Mesothelial cell of epicardium (in vitro differentiated cells): Measurements from ENCODE around the gene STEAP2. TPM values are rescaled to one million over a fixed set of nuclear protein-coding genes. Genes with fewer than 3 reads are reported as not detected.
A peak's percentile ranks its signal among the peaks of the same experiment; 100 is the strongest.

ENCODE experiments used
- DNase-seq, 2 experiments: peaks; one replicate each; pipeline ENCODE4 v3.0.0; 2021; ENCODE audit warnings: low spot score in 2 of 2; ENCODE audit not compliant: unreplicated experiment in 2 of 2
- H3K27ac Mint-ChIP-seq: 2 replicates; pipeline ENCODE4 v1.8.0; 2021; ENCODE audit warnings: mixed read lengths
- H3K27me3 Mint-ChIP-seq: 2 replicates; pipeline ENCODE4 v1.8.0; 2021; ENCODE audit warnings: low read depth, mixed read lengths
- H3K36me3 Mint-ChIP-seq: 2 replicates; pipeline ENCODE4 v1.8.0; 2021; ENCODE audit warnings: mixed read lengths
- H3K4me1 Mint-ChIP-seq: 2 replicates; pipeline ENCODE4 v1.8.0; 2021; ENCODE audit warnings: mixed read lengths
- H3K4me3 Mint-ChIP-seq: 2 replicates; pipeline ENCODE4 v1.8.0; 2021; ENCODE audit warnings: mild to moderate bottlenecking, moderate library complexity, mixed read lengths
- H3K9me3 Mint-ChIP-seq: 2 replicates; pipeline ENCODE4 v1.8.0; 2021; ENCODE audit warnings: mixed read lengths
- CTCF ChIP-seq: fragments of 200-600 bp; sonication (generic); IDR thresholded peaks from one replicate; pipeline ENCODE4 v1.5.0; 2021; ENCODE audit warnings: antibody characterized with exemption; ENCODE audit not compliant: unreplicated experiment
- total RNA-seq: library from RNA; stranded (reverse); gene quantifications from 3 replicates; pipeline ENCODE4 v1.2.1, GENCODE V29; 2021

STEAP2 gene
- total RNA-seq, 1 donor from 2014 or later: 2.9 TPM

GRCh38 chr7:90227259-90227658 lies 15.7 kb downstream of the STEAP2 start:
- Mint-ChIP-seq H3K9me3 (no peaks in the 10 kb centered on the region), H3K36me3 (no peaks in the 10 kb centered on the region), H3K4me3 (no peak overlapping the region)

GRCh38 chr7:90229682-90230081 lies 18.1 kb downstream of the STEAP2 start:
- no peaks in the 10 kb centered on the region for H3K9me3 Mint-ChIP-seq
- H3K27me3 Mint-ChIP-seq: no peaks in the 10 kb centered on the region
- no peak for TF ChIP-seq CTCF
- no peak overlapping the region for H3K27ac Mint-ChIP-seq
- H3K4me3 Mint-ChIP-seq: no peak overlapping the region
- no peak for DNase-seq
- peaks cover 6% of the 10 kb centered on the region for H3K4me1 Mint-ChIP-seq
- H3K36me3 Mint-ChIP-seq: no peaks in the 10 kb centered on the region

More at GRCh38 chr7:90227259-90227658, 15.7 kb downstream of the STEAP2 start:
- no peak for TF ChIP-seq CTCF
- no peak for DNase-seq
- Mint-ChIP-seq H3K27ac (no peak overlapping the region), H3K27me3 (no peaks in the 10 kb centered on the region), H3K4me1 (peaks cover 5% of the 10 kb centered on the region)

GRCh38 chr7:90230834-90231233 lies 19.3 kb downstream of the STEAP2 start:
- DNase-seq: no peak
- Mint-ChIP-seq H3K4me3 (no peak overlapping the region), H3K9me3 (no peaks in the 10 kb centered on the region), H3K36me3 (no peaks in the 10 kb centered on the region), H3K27me3 (no peaks in the 10 kb centered on the region), H3K27ac (no peak overlapping the region), H3K4me1 (peaks cover 6% of the 10 kb centered on the region)
- TF ChIP-seq CTCF: no peak

GRCh38 chr7:90231304-90231703 lies 19.8 kb downstream of the STEAP2 start:
- H3K27me3 Mint-ChIP-seq: no peaks in the 10 kb centered on the region
- H3K4me1 Mint-ChIP-seq: peaks cover 6% of the 10 kb centered on the region
- H3K4me3 Mint-ChIP-seq: no peak overlapping the region
- TF ChIP-seq CTCF: no peak
- H3K9me3 Mint-ChIP-seq: no peaks in the 10 kb centered on the region
- H3K27ac Mint-ChIP-seq: no peak overlapping the region
- H3K36me3 Mint-ChIP-seq: no peaks in the 10 kb centered on the region
- DNase-seq: no peak

- Mint-ChIP-seq H3K9me3 (no peaks in the 10 kb centered on the region), H3K27ac (peak overlapping the region; percentile 25)
Measured at GRCh38 chr7:90232430-90232829, 20.9 kb downstream of the STEAP2 start.

More at GRCh38 chr7:90232430-90232829, 20.9 kb downstream of the STEAP2 start:
- H3K4me3 Mint-ChIP-seq: no peak overlapping the region
- TF ChIP-seq CTCF: no peak
- H3K27me3 Mint-ChIP-seq: no peaks in the 10 kb centered on the region
- no peak for DNase-seq
- no peaks in the 10 kb centered on the region for H3K36me3 Mint-ChIP-seq
- H3K4me1 Mint-ChIP-seq: peaks cover 6% of the 10 kb centered on the region
